ENCODE measurements around the gene ADARB2.

Gene ADARB2

GRCh38 chr10:1280466-1281404, 456.6 kb downstream of the ADARB2 start:
- DNase-seq (ENCODE audit: low read depth): no peak

GRCh38 chr10:1278306-1278705, 459.0 kb downstream of the ADARB2 start:
- DNase-seq (ENCODE audit: low read depth): no peak

GRCh38 chr10:1274701-1275544, 462.4 kb downstream of the ADARB2 start:
- DNase-seq (ENCODE audit: low read depth): no peak

GRCh38 chr10:1274111-1274661, 463.1 kb downstream of the ADARB2 start:
- no peak for DNase-seq (ENCODE audit: low read depth)

GRCh38 chr10:1273372-1274105, 463.8 kb downstream of the ADARB2 start:
- DNase-seq (ENCODE audit: low read depth): no peak

- DNase-seq (ENCODE audit: low read depth): no peak
Measured at GRCh38 chr10:1272777-1273161, 464.6 kb downstream of the ADARB2 start.

- no peak for DNase-seq (ENCODE audit: low read depth)
Measured at GRCh38 chr10:1272079-1272776, 465.1 kb downstream of the ADARB2 start.

GRCh38 chr10:1270906-1271305, 466.4 kb downstream of the ADARB2 start:
- no peak for DNase-seq (ENCODE audit: low read depth)

- DNase-seq (ENCODE audit: low read depth): no peak
Measured at GRCh38 chr10:1270490-1270889, 466.8 kb downstream of the ADARB2 start.

GRCh38 chr10:1268831-1269230, 468.5 kb downstream of the ADARB2 start:
- no peak for DNase-seq (ENCODE audit: low read depth)

GRCh38 chr10:1267568-1267967, 469.8 kb downstream of the ADARB2 start:
- no peak for DNase-seq (ENCODE audit: low read depth)

GRCh38 chr10:1267148-1267547, 470.2 kb downstream of the ADARB2 start:
- no peak for DNase-seq (ENCODE audit: low read depth)

GRCh38 chr10:1266033-1266802, 471.1 kb downstream of the ADARB2 start:
- no peak for DNase-seq (ENCODE audit: low read depth)

- DNase-seq (ENCODE audit: low read depth): no peak
Measured at GRCh38 chr10:1264001-1264400, 473.3 kb downstream of the ADARB2 start.

- DNase-seq (ENCODE audit: low read depth): no peak
Measured at GRCh38 chr10:1257274-1257673, 480.1 kb downstream of the ADARB2 start.

GRCh38 chr10:1256432-1256725, 480.9 kb downstream of the ADARB2 start:
- no peak for DNase-seq (ENCODE audit: low read depth)

GRCh38 chr10:1255600-1256431, 481.5 kb downstream of the ADARB2 start:
- no peak for DNase-seq (ENCODE audit: low read depth)

- DNase-seq (ENCODE audit: low read depth): no peak
Measured at GRCh38 chr10:1255118-1255517, 482.2 kb downstream of the ADARB2 start.

- DNase-seq (ENCODE audit: low read depth): no peak
Measured at GRCh38 chr10:1253523-1254353, 483.6 kb downstream of the ADARB2 start.

Measured in stimulated activated CD8-positive, alpha-beta memory T cell treated with anti-CD3 and anti-CD28 coated beads, Interleukin-7, amount 100 ng/mL, for 24 hours (primary cell).